Epidermal melanocyte (primary cell): Measurements from ENCODE around the gene YWHAE.
"Not testable (repeated sequence)": the region's sequence is repeated elsewhere in the genome, so short reads cannot be mapped to it uniquely, and the experiment has no call there.

ENCODE experiments used
- DNase-seq: peaks from one replicate; pipeline ENCODE4 v3.0.0; 2011; ENCODE audit warnings: low spot score; ENCODE audit not compliant: insufficient read length

YWHAE gene

GRCh38 chr17:1329745-1330343, 70.2 kb downstream of the YWHAE start:
- no peak for DNase-seq

- no peak for DNase-seq
These were observed 71.6 kb downstream of the YWHAE start for GRCh38 chr17:1328437-1328836.

- no peak for DNase-seq
These were observed 74.3 kb downstream of the YWHAE start for GRCh38 chr17:1325766-1326165.

- no peak for DNase-seq
These were observed 75.7 kb downstream of the YWHAE start for GRCh38 chr17:1324201-1324771.

GRCh38 chr17:1323336-1323735, 76.7 kb downstream of the YWHAE start:
- no peak for DNase-seq

GRCh38 chr17:1322480-1322879, 77.5 kb downstream of the YWHAE start:
- no peak for DNase-seq

GRCh38 chr17:1322014-1322428, 78.0 kb downstream of the YWHAE start:
- no peak for DNase-seq

GRCh38 chr17:1315891-1316403, 84.1 kb downstream of the YWHAE start:
- DNase-seq, result no peak

- DNase-seq, result no peak
These were observed 84.6 kb downstream of the YWHAE start for GRCh38 chr17:1315409-1315808.

- DNase-seq, result no peak
These were observed 86.6 kb downstream of the YWHAE start for GRCh38 chr17:1313270-1314005.

GRCh38 chr17:1312261-1312870, 87.7 kb downstream of the YWHAE start:
- DNase-seq, result no peak

- DNase-seq, result not testable (repeated sequence)
These were observed 92.2 kb downstream of the YWHAE start for GRCh38 chr17:1307829-1308228.

- no peak for DNase-seq
These were observed 95.0 kb downstream of the YWHAE start for GRCh38 chr17:1304962-1305563.

- DNase-seq, result no peak
These were observed 95.5 kb downstream of the YWHAE start for GRCh38 chr17:1304522-1304921.

- DNase-seq, result no peak
These were observed 97.3 kb downstream of the YWHAE start for GRCh38 chr17:1302761-1303160.

- no peak for DNase-seq
These were observed 98.5 kb downstream of the YWHAE start for GRCh38 chr17:1301546-1301945.

GRCh38 chr17:1300371-1300905, 99.6 kb downstream of the YWHAE start:
- DNase-seq, result no peak

- no peak for DNase-seq
These were observed 100.3 kb downstream of the YWHAE start for GRCh38 chr17:1299552-1300370.

GRCh38 chr17:1298606-1299005, 101.4 kb downstream of the YWHAE start:
- DNase-seq, result no peak
